Progenitor cell of endocrine pancreas (in vitro differentiated cells): ENCODE data around the gene EML6. TPM values are rescaled to one million over a fixed set of nuclear protein-coding genes. Genes with fewer than 3 reads are reported as not detected.
"Not testable (repeated sequence)": the region's sequence is repeated elsewhere in the genome, so short reads cannot be mapped to it uniquely, and the experiment has no call there.

Experiments used
- DNase-seq: peaks from one replicate; pipeline ENCODE4 v3.0.0; 2021; ENCODE audit warnings: low spot score; ENCODE audit not compliant: unreplicated experiment
- H3K27ac Mint-ChIP-seq: 2 replicates; pipeline ENCODE4 v1.8.0; 2021; ENCODE audit warnings: mild to moderate bottlenecking, moderate library complexity, mixed read lengths
- H3K27me3 Mint-ChIP-seq: 2 replicates; pipeline ENCODE4 v1.8.0; 2021; ENCODE audit warnings: mixed read lengths
- H3K36me3 Mint-ChIP-seq: 2 replicates; pipeline ENCODE4 v1.8.0; 2022; ENCODE audit warnings: mixed read lengths; ENCODE audit not compliant: insufficient read depth
- H3K4me1 Mint-ChIP-seq: 2 replicates; pipeline ENCODE4 v1.8.0; 2021; ENCODE audit warnings: low read depth, mixed read lengths
- H3K4me3 Mint-ChIP-seq: 2 replicates; pipeline ENCODE4 v1.8.0; 2021; ENCODE audit warnings: low read depth, mild to moderate bottlenecking, moderate library complexity, mixed read lengths
- H3K9me3 Mint-ChIP-seq: 2 replicates; pipeline ENCODE4 v1.8.0; 2021; ENCODE audit warnings: low read depth, mixed read lengths
- total RNA-seq: library from RNA; stranded (reverse); gene quantifications from 2 replicates; pipeline ENCODE4 v1.2.1, GENCODE V29; 2021
- TF ChIP-seq, protein P1 (sequence below): fragments of 200-600 bp; sonication (generic); IDR thresholded peaks from one replicate; pipeline ENCODE4 v1.5.0; 2021; ENCODE audit warnings: antibody characterized with exemption, mild to moderate bottlenecking; ENCODE audit not compliant: unreplicated experiment

Gene EML6
- total RNA-seq, 1 donor from 2014 or later: 2.6 TPM

DNA sequence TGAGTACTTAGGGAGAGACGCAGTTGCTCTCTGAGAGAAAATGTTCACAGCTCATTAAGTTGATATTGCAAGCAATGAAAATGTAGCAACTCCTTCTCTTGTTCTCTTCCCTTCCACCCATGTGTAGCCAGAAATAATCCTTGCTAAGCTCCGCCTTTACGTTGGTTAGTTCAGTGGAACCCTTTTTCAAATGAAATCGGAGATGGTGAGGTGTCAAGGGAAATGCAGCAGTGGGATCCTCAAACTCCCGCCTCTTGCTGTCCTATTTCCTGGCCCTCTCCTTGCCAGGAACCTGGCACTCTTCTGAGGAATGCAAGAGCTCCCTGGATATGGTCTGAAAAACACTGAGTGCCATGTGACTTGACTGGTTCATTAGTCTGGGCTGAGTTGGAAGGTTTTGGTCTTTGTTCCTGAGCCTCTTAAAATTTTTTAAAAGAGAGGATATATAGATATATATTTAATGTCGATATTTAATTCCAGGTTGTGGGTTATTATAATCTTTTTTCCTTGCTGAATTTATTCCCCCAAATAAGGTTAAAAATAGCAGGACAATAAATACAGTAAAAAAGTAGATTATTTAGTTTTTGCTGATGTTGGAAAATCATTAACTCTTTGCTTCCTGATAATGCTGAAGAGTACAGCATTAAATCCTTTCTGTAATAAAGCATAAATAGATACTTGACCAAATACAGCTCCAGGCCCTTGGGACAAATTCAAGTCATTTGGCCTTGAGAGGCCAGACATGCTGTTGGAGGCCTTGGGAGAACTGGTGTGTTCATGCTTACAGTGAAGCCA lies 116.2 kb downstream of the EML6 start:
- Mint-ChIP-seq H3K4me1 (no peaks in the 10 kb centered on the region), H3K27ac (no peak overlapping the region), H3K9me3 (no peaks in the 10 kb centered on the region), H3K4me3 (no peak overlapping the region), H3K27me3 (peaks cover 6% of the 10 kb centered on the region), H3K36me3 (no peaks in the 10 kb centered on the region)
- TF ChIP-seq, protein P1, sequence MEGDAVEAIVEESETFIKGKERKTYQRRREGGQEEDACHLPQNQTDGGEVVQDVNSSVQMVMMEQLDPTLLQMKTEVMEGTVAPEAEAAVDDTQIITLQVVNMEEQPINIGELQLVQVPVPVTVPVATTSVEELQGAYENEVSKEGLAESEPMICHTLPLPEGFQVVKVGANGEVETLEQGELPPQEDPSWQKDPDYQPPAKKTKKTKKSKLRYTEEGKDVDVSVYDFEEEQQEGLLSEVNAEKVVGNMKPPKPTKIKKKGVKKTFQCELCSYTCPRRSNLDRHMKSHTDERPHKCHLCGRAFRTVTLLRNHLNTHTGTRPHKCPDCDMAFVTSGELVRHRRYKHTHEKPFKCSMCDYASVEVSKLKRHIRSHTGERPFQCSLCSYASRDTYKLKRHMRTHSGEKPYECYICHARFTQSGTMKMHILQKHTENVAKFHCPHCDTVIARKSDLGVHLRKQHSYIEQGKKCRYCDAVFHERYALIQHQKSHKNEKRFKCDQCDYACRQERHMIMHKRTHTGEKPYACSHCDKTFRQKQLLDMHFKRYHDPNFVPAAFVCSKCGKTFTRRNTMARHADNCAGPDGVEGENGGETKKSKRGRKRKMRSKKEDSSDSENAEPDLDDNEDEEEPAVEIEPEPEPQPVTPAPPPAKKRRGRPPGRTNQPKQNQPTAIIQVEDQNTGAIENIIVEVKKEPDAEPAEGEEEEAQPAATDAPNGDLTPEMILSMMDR: no peak
- DNase-seq: no peak

DNA sequence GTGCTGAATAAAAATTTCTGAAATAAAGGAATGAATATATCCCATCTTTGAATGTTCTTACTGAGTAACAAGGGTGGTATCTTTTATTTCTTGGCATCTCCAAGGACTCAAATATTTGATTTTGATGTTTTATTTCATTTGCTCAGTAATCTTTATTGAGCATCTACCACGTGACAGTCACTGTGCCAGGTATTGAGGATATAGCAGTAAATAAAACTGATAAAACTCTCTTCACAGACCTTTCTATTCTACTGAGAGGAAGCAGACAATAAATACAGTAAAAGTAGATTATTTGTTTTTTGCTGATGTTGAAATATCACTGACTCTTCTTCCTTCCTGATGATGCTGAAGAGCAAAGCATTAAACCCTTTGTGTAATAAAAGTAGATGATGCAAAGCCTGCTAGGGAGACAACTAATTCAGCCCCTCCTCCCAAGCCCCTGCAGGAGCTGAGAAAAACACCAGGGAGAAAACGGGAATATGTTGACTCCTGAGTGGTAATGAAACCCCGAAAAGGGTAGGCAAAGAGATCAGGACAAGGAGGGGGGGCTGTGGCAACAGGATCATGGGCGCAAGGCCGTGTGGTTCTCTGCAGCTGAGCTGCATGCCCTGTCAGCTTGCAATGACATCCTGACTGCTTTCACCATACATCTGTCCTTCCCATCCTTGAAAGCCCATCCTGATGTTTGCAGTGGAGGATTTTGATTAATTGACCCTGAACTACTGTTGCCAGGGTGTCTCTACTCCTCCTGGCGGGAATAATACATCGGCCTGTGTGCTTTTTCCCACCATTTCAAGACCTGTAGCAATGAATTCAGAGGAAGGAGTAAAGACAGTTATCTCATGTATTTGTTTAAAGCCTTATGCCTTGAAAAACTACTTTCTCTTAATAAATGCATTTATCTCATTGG lies 117.4 kb downstream of the EML6 start:
- no peak overlapping the region for H3K27ac Mint-ChIP-seq
- H3K9me3 Mint-ChIP-seq: no peaks in the 10 kb centered on the region
- DNase-seq: no peak
- no peaks in the 10 kb centered on the region for H3K36me3 Mint-ChIP-seq
- peaks cover 5% of the 10 kb centered on the region for H3K27me3 Mint-ChIP-seq
- H3K4me1 Mint-ChIP-seq: no peaks in the 10 kb centered on the region
- TF ChIP-seq, protein P1: no peak
- no peak overlapping the region for H3K4me3 Mint-ChIP-seq

DNA sequence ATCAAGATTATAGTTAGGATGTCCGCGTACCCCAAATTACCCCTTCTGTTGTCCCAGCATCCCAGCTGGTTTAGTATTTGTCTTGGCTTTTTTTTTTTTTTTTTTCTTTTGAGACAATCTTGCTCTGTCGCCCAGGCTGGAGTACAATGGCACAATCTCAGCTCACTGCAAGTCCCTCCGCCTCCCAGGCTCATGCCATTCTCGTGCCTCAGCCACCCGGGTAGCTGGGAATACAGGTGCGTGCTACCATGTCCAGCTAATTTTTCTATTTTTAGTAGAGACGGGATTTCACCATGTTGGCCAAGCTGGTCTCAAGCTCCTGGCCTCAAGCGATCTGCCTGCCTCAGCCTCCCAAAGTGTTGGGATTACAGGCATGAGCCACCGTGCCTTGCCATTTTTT lies 118.0 kb downstream of the EML6 start:
- not testable (repeated sequence) for H3K36me3 Mint-ChIP-seq, H3K9me3 Mint-ChIP-seq, H3K27me3 Mint-ChIP-seq, H3K4me3 Mint-ChIP-seq, H3K27ac Mint-ChIP-seq, DNase-seq, H3K4me1 Mint-ChIP-seq

DNA sequence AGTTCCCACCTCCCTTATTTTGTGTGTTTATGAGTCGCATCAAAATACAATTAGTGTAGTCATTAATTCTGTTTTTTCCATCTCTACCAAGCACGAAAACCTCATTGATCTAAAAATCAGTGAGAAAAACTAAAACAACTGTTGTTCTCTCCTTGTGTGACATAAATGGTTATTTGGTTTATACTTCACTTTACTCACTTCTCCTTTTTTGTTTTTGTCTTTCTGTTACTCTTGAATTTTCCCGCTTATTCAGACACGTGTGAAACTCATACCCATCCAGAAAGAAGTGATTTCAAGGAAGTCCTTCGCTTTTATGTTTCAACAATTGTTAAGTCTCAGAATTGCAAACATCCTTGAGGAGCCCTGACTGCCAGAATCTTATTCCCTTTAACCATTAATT lies 121.6 kb downstream of the EML6 start:
- DNase-seq: no peak
- no peak overlapping the region for H3K4me3 Mint-ChIP-seq
- H3K4me1 Mint-ChIP-seq: no peaks in the 10 kb centered on the region
- H3K27me3 Mint-ChIP-seq: peaks cover 3% of the 10 kb centered on the region
- H3K9me3 Mint-ChIP-seq: no peaks in the 10 kb centered on the region
- H3K36me3 Mint-ChIP-seq: no peaks in the 10 kb centered on the region
- TF ChIP-seq, protein P1: no peak
- no peak overlapping the region for H3K27ac Mint-ChIP-seq

DNA sequence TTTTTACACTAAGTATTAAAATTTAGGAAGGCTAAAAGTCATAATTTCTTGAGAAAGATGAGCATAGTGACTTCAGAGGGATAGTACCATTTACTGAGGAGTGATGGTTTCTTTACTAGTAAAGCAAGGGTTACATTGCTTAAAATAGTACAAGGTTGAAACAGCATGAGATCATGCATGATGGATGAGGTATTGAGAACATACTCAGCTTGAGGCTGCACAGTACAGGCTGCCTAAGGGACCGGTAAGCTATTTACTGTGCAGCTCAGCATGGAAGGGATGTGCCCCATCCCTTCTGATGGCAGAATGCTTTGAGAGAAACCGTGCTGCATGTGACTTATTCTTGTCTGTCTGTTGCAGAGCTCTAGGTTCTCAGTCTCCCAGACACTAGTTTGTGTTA lies 122.1 kb downstream of the EML6 start:
- no peak overlapping the region for H3K27ac Mint-ChIP-seq
- H3K4me3 Mint-ChIP-seq: no peak overlapping the region
- H3K4me1 Mint-ChIP-seq: no peaks in the 10 kb centered on the region
- no peak for DNase-seq
- TF ChIP-seq, protein P1: no peak
- no peaks in the 10 kb centered on the region for H3K9me3 Mint-ChIP-seq
- no peaks in the 10 kb centered on the region for H3K36me3 Mint-ChIP-seq
- peaks cover 3% of the 10 kb centered on the region for H3K27me3 Mint-ChIP-seq
